Measurements from ENCODE around the gene UGT2A1.

GRCh38 chr4:69600013-69600412 lies 53.0 kb downstream of the UGT2A1 start:
- no peak for TF ChIP-seq SNAI2 (CRISPR knock-in tag; IDR thresholded peaks at IDR 0.05)
- no peak for TF ChIP-seq ZFP3 (CRISPR knock-in tag; IDR thresholded peaks at IDR 0.05)
- TF ChIP-seq, protein P1, sequence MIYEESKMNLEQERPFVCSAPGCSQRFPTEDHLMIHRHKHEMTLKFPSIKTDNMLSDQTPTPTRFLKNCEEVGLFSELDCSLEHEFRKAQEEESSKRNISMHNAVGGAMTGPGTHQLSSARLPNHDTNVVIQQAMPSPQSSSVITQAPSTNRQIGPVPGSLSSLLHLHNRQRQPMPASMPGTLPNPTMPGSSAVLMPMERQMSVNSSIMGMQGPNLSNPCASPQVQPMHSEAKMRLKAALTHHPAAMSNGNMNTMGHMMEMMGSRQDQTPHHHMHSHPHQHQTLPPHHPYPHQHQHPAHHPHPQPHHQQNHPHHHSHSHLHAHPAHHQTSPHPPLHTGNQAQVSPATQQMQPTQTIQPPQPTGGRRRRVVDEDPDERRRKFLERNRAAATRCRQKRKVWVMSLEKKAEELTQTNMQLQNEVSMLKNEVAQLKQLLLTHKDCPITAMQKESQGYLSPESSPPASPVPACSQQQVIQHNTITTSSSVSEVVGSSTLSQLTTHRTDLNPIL (CRISPR knock-in tag; IDR thresholded peaks at IDR 0.05; ENCODE audit: low read depth), result no peak
- TF ChIP-seq, protein P2, sequence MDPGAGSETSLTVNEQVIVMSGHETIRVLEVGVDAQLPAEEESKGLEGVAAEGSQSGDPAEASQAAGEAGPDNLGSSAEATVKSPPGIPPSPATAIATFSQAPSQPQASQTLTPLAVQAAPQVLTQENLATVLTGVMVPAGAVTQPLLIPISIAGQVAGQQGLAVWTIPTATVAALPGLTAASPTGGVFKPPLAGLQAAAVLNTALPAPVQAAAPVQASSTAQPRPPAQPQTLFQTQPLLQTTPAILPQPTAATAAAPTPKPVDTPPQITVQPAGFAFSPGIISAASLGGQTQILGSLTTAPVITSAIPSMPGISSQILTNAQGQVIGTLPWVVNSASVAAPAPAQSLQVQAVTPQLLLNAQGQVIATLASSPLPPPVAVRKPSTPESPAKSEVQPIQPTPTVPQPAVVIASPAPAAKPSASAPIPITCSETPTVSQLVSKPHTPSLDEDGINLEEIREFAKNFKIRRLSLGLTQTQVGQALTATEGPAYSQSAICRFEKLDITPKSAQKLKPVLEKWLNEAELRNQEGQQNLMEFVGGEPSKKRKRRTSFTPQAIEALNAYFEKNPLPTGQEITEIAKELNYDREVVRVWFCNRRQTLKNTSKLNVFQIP (CRISPR knock-in tag; IDR thresholded peaks at IDR 0.05; ENCODE audit: borderline replicate concordance, low read depth), result no peak

Data from SK-N-SH treated with all-trans-retinoic acid at 6 μM for 48 hours (cell line).